Activated CD4-positive, alpha-beta T cell treated with anti-CD3 and anti-CD28 coated beads, Interleukin-2, amount 50 U/mL, for 1 hour (primary cell): ENCODE measurements around the gene TMEM82.

Experiments
- DNase-seq: peaks from one replicate; pipeline ENCODE4 v3.0.0-alpha.2; 2020

TMEM82 gene

DNA sequence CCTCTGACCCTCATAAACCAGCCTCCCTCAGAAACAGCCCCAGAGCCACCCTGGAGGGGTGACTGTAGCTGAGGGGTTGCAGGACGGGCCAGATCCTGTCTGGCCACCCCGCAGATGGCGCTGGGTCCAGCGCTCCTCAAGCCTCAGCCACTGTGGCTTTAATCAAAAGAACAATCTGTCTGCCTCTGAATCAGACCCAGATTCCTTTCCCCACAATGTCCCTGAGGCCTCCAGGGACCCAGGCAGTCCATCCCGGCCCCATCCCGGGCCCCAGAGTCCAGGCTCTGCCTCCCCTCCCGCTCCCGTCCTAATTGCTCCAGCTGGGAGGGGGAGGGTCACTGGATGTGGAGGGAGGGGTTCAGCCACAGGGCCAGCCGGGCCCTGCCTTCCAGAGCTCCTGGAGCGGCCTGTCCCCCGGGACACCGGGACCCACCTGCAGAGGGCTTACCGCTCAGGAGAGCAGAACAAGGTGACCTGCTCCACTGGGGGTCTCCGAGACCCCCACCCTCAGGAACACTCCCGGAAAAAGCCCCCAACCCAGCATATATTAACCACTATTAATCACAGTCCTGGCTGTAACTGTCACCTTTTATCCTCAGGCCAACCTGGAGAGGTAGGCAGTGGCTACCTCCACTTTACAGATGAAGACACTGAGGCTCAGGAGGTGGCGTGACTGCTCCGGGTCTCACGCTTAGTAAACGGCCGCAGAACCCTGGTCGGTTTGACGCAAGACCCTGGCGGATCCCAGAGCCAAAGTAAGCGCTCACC, 15.5 kb downstream of the TMEM82 start:
- no peak for DNase-seq

DNA sequence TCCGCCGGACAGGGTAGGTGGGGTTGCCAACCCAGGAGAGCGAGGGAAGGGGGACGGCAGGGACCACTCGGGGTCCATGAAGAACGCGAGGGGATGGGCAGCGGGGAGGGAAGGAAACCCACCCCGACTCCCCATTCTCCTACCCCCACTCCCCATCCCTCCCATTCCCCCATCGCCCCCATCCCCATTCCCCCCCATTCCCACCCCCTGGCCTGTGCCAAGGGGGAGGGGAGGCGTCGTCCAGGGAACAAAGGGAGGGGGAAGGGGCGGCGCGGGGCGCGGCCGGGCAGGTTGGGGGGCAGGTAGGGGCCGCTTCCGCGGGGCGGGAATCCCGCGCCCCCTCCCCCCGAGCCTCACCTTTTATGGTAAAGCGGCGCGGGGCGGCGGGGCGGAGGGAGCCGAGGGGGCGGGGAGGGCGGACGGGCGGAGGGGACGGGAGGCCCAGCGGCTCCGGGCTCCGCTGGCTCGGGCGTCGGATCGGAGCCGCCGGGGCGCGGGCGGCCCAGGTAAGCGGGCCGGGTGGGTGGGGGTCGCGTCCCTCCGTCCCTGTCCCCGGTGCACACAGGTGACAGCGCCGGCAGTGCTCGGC, 16.1 kb downstream of the TMEM82 start, which contains the start of gene FBLIM1:
Gene FBLIM1 (plus strand): TSS at position 453 of the 589 bp plus-strand sequence. CDS start 6,189 bp downstream, outside the sequence.
- no peak for DNase-seq

DNA sequence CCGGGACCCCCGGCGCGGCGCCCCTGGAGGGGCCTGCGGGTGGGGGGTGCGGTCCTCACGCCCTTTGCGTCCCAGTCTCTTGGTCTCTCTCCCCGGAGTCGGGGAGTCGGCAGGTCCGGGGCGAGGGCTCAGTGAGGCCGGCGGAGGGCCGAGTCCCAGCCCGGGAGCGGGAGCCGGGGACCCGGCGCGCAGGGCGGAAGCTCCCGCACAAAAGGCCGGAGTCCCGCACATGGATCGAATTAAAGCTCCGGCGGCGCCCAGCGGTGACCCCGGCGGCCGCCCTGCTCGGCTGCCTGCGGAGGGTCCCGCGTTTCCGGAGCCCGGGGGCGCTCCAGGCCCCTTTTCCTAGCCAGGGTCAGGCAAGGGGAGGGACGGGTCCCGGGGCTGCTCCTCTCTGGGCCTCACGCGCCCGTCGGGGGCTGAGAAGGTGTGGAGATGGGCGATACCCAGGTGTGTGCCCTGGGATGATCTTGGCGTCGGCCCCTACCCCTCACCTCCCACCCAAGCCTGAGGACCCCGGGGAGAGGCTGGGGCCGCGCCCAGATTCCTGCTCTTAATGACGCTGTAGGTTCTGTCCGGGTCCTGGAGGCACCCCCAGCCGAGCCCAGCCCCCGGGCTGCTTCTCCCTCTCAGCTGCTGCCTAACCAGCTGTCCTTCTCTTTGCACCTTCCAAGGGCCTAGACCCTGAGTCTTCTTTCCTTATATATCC, 16.8 kb downstream of the TMEM82 start:
- no peak for DNase-seq

DNA sequence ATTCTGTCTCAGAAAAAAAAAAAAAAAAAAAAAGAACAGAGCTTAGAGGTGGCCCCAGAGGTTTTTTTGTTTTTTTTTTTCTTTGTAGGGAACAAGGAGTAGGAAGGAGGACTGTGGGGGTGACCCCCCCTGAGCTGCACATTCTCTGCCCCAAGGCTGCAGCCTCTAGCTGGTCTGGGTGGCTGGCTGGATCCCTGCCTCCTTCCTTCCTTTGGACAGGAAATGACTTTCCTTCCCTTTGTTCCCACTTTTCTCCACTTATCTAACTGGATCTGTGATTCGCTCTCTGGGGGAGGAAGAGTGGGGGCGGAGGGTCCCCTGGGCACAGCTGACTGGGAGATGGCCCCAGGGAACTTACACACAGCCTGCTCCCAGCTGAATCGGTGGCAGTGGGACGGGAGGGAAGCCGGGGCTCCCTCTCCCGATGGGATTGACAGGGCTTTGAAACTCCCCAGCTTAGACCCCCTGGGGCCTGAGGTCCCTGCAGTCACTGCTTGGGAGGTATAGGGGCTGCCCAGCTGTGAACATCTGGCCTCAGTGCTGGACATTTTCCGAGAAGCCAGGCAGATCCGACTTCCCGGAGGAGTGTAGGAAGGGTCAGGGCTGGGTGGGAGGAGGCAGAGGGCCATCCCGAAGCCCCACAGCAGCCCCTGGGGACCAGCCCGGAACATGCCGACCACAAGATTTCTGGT, 18.4 kb downstream of the TMEM82 start:
- DNase-seq = no peak

DNA sequence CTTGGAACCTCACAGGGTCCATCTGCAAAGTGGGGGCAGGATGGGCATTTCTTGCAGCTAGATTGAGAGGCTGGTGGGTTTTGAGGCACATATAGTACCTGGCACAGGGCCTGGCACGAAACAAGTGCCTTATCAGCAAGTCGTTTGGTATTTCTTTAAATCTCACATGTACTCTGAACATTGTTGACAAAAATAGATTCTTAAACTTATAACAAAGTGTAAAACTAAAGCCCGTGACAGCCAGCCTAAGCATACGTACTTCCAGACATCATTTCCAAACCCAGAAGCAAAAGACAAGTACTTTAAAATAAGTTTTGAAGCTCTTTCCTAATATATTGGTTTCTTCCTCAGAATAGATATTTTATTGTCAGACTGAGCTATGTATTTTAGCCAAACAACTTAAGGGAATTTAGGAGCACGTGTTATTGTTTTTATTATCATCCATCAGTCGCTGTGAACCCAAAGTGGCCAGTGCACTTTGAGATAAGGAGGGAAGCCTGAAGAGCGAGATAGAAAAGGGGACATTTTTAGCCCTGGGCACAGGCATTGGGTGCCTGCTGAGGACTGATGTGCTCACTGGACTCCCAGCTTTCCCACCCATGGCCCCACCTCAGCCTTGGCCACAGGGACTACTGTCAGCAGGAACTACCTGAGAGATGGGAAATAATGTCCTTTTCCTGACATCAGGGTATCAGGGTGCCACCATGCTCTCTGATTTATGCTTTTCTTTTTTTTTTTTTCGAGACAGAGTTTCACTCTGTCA, 19.2 kb downstream of the TMEM82 start:
- no peak for DNase-seq

DNA sequence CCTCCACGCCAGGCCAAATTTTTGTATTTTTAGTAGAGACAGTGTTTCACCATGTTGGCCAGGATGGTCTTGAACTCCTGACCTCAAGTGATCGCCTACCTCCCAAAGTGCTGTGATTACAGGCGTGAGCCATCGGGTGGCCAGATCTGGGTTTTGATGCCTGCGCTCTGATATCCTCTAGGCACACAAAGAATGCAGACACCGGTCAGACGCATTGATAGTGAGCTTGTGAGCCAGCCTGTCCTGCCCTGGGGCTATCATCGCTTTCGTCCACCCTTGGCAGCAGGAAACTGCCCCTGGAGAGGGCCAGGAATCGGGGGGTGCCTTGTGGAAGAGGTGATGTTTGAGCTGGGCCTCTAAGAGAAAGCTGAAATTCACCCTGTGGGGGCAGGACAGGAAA, 20.2 kb downstream of the TMEM82 start:
- no peak for DNase-seq

DNA sequence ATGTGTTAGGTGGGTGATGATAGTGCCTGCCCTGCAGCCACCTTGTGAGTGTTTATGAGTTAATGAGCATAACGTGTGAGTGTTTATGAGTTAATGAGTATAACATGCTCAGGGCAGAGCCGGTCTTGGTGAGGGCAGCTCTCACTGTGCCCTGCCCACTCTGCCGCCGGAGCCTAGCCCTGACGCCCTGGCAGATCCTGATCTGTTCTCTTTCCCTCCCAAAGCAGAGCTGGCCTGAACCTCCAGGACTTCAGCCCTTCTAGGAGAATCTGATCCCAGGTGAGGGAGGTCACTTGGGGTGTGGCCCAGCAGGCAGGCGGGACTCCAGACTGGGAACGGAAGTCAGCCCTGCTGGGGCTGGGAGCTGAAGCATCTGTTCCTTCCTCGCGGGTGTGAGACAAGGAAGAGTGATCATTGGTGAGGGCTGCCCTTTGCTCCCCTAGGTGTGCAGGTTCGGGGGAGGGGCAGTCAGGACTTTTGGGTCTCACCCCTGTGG, 22.0 kb downstream of the TMEM82 start:
- no peak for DNase-seq

DNA sequence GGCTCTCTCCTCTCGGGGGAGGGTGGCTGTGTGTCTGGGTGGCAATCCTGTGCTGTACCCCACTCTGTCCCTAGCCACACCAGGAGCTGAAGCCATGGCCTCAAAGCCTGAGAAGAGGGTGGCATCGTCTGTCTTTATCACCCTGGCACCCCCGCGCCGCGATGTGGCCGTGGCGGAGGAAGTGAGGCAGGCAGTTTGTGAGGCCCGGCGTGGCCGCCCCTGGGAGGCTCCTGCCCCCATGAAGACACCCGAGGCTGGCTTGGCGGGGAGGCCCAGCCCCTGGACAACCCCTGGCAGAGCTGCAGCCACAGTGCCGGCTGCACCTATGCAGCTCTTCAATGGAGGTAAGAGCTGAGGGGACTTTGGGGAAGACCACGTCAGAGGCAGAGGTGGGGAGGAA, 22.6 kb downstream of the TMEM82 start:
- DNase-seq = no peak

DNA sequence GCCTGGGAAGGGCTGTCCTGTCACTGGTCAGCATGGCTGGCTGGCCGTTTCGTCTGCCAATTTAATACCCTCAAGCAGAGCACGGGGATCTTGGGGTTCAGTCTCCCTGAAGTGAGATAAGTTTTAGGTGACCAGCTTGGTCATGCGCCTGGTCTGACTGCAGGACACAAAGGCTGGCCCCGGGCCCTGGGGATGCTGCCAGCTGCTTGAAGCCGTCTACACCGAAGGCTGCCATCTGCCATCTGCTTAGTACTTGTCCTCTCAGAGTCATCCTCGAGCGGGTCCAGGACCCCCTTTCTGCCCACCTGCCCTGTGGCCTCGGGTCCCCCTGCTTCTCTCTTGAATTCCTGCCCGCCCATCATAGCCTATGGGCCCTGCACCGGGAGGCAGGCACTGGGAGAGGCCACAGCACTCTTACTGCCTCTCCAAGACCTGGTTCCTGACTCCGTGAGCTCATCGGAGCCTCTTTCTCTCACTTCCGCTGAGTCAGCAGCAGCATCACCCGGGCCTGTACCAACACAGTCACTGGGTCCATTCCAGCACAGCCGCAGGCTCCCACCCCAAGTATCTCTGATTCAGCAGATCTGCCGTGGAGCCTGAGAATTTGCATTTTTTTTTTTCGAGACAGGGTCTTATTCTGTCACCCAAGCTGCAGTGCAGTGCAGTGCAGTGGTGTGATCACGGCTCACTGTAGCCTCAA, 23.3 kb downstream of the TMEM82 start:
- DNase-seq = no peak

DNA sequence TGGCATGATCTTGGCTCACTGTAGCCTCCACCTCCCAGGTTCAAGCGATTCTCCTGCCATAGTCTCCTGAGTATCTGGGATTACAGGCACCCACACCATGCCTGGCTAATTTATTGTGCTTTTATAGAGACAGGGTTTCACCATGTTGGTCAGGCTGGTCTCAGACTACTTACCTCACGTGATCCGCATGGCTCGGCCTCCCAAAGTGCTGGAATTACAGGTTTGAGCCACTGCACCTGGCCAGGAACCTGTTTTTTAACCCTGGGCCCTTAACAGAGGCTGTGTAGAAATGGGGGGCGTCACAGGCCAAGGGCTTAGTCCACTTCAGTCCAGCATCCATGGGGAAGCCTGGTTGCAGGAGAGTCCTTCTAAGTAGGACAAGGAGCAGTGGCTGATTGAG, 25.6 kb downstream of the TMEM82 start:
- DNase-seq = no peak

DNA sequence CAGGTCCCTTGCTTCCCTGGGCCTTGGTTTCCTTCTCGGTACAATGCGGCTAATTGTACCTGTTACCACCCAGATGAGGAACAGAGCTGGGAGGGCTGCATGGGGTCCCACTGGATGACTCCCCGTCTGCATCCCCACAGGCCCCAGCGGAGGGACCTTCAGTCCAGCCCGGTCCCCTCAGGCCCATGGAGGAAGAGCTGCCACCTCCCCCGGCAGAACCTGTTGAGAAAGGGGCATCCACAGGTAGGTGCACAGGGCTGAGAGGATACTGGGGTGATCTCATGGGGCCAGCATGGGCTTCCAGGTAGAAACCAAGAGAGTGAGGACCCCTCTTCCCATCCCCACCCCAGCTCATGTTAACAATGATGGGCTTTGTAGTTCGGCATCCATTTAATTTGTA, 26.1 kb downstream of the TMEM82 start:
- DNase-seq = no peak

DNA sequence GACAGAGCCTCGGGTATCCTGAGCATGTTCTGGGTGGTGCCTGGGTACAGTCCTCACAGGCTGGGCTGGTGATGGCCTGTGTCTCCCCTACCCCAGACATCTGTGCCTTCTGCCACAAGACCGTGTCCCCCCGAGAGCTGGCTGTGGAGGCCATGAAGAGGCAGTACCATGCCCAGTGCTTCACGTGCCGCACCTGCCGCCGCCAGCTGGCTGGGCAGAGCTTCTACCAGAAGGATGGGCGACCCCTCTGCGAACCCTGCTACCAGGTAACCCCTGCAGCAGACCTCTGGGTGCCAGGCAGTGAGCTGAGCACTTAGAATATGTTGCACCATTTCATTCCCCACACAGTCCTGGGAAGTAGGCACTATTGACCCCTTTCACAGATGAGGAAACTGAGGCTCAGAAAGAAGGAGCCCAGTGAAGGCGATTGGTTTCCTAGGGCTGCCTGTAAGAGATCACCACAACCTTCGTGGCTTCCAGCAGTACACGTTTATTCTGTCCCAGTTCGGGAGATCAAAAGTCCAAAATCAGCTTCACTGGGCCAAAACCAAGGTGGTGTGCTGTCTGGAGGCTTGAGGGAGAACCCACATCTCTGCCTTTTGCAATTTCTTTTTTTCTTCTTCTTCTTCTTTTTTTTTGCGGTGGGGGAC, 28.1 kb downstream of the TMEM82 start:
- DNase-seq = no peak

DNA sequence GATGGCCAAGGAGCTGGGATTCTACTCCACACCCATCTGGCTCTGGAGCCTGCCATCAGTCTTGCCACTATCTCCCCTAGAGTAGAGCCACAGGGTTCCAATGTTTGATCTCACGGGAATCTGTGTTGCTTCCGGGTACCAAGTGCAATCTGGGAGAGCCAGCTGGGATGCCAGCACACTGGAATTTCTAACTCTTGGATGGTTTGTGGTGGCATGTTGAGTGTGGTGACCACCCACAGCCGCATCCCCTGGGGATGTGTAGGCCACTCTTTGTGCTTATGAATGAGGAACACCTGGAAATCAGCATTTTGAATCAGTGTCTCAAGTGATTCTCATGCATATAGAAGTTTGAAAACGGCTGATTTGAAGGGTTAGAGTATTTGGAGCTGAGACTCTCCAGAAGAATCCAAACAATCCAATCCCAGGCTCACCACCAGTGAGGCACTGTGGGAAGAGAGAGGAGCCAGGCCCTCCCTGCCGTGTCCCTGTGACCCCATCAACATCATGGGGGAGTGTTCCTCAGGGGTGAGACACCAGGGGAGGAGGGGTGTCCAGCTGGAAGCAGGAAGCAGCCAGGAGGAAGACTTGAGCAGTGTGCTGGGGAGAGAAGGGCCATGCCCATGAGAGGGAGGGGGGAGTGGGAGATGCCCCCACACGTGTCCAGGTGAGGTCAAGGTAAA, 29.7 kb downstream of the TMEM82 start:
- DNase-seq = no peak

DNA sequence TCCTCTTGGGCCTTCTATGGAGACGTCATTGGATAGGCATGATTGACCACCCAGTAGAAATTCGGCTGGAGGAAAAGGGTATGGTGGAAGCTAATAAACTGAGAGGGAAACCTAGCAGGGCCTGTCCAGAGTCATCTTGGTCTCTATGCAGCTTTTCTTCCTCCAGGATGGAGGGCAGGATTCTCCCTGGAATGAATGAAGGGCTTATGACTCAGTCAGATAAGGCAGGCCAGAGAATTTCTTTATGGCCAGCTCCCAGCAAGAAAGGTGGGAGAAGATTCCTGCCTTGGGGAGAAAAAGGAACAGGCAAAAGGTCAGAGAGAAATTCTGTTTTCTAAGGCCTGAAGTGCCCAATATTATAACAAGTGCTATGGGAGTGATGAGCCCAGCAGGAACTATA, 33.4 kb downstream of the TMEM82 start:
- no peak for DNase-seq

DNA sequence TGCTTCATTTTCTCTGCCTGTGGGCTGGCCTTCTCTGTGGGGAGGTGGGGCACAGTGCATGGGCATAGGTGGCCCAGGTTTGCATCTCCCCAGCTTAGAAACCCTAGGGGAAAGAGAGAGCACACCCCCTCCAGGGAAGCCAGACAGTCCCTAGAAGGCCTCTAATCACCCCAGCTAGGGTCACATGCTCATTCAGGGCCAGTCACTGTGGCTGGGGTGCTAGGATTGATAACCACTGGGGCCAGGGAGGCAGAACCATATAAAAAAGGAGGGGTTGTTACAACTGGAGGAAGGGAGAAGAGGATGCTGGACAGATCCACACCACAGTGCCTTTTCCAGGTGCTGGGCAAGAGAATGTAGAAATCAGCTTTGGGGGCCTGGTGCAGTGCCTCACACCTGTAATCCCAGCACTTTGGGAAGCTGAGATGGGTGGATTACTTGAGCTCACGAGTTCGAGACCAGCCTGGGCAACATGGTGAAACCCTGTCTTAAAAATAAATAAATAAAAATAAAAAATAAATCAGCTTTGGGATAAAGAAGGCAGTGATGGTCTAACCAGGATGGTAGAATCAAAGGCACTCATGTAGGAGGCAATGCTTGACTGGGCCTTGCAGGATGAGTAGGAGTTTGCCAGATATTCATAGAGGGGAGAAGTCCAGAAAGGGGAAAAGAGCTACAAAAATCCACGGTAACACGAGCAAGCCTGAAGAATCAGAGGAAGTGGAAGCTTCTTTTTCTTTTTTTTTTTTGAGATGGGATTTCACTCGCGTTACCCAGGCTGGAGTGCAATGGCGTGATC, 35.8 kb downstream of the TMEM82 start:
- no peak for DNase-seq

DNA sequence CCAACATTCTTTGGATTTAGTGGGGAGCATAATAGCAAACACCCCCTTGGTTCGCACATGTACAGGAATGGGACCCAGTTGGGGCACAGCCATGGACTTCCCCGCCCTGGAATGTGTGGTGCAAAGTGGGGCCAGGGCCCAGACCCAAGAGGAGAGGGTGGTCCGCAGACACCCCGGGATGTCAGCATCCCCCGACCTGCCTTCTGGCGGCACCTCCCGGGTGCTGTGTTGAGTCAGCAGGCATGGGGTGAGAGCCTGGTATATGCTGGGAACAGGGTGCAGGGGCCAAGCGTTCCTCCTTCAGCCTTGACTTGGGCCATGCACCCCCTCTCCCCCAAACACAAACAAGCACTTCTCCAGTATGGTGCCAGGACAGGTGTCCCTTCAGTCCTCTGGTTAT, 43.4 kb downstream of the TMEM82 start:
- no peak for DNase-seq

DNA sequence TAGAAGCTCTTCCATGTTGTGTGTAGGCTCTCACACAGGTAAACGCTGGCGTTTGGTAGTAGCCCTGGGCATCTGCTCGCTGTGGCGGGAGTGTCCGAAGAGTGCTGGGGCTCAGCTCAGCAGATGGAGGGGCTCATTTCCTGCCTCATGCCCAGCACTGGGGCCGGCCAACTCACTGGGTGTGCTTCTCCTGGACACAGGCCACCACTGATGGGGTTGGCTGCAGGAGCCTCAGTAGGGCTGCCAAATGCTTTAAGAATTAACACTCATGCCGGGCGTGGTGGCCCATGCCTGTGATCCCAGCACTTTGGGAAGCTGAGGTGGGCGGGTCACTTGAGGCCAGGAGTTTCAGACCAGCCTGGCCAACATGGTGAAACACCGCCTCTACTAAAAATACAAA, 44.3 kb downstream of the TMEM82 start:
- DNase-seq = no peak

DNA sequence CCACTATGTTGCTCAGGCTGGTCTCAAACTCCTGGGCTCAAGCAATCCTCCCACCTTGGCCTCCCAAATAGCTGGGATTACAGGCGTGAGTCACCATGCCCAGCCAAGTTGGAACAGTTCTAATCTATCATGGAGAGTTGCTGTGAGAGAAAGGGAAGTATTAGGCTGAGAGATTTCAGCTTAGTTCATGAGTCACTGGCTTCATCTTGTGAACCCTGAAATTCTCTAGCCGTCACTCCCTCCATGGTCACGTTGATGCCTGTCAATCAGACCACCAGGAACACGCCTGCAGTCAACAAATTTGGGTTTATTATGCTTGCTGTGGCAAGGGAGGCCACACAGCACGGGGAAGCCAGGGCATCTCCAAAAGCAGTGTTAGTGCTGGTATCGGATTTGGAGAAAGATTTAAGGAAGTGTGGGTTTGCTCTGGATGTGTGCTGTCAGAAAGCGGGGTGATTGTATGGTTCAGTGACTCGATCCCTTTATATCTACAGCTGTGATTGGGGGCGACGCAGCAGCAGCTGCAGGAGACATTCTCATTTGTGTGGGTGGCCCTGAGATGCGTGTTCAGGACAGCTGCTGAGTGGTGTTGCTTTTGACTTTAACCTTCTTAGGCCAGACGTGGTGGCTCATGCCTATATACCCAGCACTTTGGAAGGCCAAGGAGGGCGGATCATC, 46.5 kb downstream of the TMEM82 start:
- no peak for DNase-seq

DNA sequence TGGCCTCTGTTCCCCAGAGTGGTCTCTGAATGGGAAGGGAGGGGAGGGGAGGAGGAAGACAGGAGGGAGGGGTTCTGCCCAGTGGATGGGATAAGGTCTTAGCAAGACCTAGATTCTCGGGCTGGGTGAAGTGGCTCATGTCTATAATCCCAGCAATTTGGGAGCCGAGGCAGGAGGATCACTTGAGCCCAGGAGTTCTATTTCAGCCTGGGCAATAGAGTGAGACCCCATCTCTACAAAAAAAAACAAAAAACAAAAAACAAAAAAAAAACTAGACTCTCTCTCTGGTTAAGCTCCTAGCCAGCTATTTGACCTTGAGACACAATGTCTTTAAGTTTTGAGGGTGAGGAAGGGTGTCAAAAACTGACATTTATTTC, 53.8 kb downstream of the TMEM82 start:
- no peak for DNase-seq
